DND-41 (cell line): ENCODE results near the gene SEMA5B.

Source experiments
- ATAC-seq: fragments of 200-7000 bp; cut with Tn5 transposase; 3 replicates; pipeline ENCODE4 v1.9.1; 2021; ENCODE audit warnings: low read depth; ENCODE audit not compliant: insufficient read depth
- DNase-seq: peaks from one replicate; pipeline ENCODE4 v3.0.0-alpha.2; 2020
- H2AFZ ChIP-seq: 2 replicates; pipeline ENCODE4 v1.6.0; 2012; ENCODE audit warnings: low read depth, low read length
- H3K27ac ChIP-seq: 2 replicates; pipeline ENCODE4 v1.5.1; 2012; ENCODE audit warnings: low read length, inconsistent platforms
- H3K27me3 ChIP-seq: fragments of 200-600 bp; sonication (generic); 2 replicates; pipeline ENCODE4 v1.6.0; 2012; ENCODE audit warnings: low read length, mild to moderate bottlenecking, inconsistent platforms; ENCODE audit not compliant: insufficient read depth, poor library complexity
- H3K36me3 ChIP-seq: 2 replicates; pipeline ENCODE4 v1.5.1; 2012; ENCODE audit warnings: low read length, inconsistent platforms; ENCODE audit not compliant: insufficient read depth
- H3K4me1 ChIP-seq: 2 replicates; pipeline ENCODE4 v1.5.1; 2012; ENCODE audit warnings: mild to moderate bottlenecking, low read length; ENCODE audit not compliant: insufficient read depth
- H3K4me2 ChIP-seq: 2 replicates; pipeline ENCODE4 v1.6.0; 2012; ENCODE audit warnings: mild to moderate bottlenecking, moderate library complexity, low read length, inconsistent platforms; ENCODE audit not compliant: insufficient read depth
- H3K4me3 ChIP-seq, 2 experiments: fragments of 200-600 bp in 1 of 2; shearing (Covaris generic) in 1 of 2; 2 replicates each; pipeline ENCODE4 v1.5.1; 2012 to 2016; ENCODE audit warnings: inconsistent platforms in 2 of 2, low read length in 2 of 2, mild to moderate bottlenecking in 2 of 2, low read depth in 1 of 2, moderate library complexity in 1 of 2
- H3K79me2 ChIP-seq: 2 replicates; pipeline ENCODE4 v1.6.0; 2012; ENCODE audit warnings: low read length, inconsistent platforms; ENCODE audit not compliant: insufficient read depth
- H3K9ac ChIP-seq: 2 replicates; pipeline ENCODE4 v1.6.0; 2012; ENCODE audit warnings: low read depth, mild to moderate bottlenecking, inconsistent platforms, low read length, moderate library complexity
- H3K9me3 ChIP-seq: 2 replicates; pipeline ENCODE4 v1.5.1; 2012; ENCODE audit warnings: low read length, moderate library complexity, mild to moderate bottlenecking, inconsistent platforms; ENCODE audit not compliant: insufficient read depth, severe bottlenecking
- H4K20me1 ChIP-seq: 2 replicates; pipeline ENCODE4 v1.6.0; 2012; ENCODE audit warnings: low read length; ENCODE audit not compliant: insufficient read depth
- EZH2 ChIP-seq: IDR thresholded peaks from 3 replicates; pipeline ENCODE4 v1.6.1; 2012; ENCODE audit warnings: borderline replicate concordance, low read depth, mild to moderate bottlenecking, moderate library complexity, low read length, inconsistent platforms; ENCODE audit not compliant: severe bottlenecking
- TF ChIP-seq, protein P1 (sequence below): IDR thresholded peaks from 2 replicates; pipeline ENCODE4 v1.5.1; 2012; ENCODE audit warnings: borderline replicate concordance, low read length, moderate library complexity, mild to moderate bottlenecking; ENCODE audit not compliant: poor library complexity, severe bottlenecking; ENCODE audit errors: extremely low read depth

Gene SEMA5B

DNA sequence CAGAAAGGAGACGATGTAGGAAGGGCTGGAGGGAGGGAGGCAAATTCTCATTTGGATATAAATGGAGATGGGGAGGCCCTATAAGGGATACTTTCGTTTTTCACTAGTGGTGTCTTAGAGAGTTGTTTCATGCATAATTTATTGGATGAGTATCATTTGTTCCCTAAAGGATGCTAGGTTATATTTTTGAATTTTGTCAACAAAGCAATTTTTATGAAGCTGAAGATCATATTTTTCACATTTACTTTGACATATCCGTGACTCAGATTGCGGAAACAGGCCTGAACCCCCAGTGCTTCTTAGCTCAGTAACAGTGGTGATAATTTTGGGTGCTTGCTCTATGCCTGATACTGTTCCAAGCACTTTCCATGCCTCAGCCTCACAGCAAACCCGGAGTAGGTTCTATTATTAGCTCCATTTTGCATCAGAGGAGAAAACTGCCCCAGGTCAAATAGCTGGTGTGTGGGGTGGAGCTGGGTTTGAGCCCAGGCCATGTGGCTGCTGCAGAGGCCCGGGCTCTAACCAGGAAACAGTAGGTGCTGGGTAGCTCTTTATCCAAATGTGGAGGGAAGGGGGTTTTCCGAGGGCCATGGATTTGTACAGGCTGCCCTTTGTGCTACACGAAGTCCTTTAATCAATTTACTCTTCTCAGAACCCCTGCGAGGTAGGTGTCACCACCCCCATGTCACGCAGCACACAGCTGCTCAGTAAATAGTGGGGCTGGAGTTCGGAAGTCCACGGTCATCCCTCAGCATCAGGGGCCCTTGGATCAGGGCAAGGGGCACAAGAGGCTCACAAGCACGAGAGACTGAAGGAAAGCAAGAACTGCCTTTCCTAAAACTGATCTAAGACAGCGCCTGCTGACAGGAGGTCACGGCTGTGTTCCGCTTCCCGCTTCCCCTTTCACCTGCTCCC lies 133.6 kb downstream of the SEMA5B start:
- ATAC-seq (no peak), DNase-seq (no peak)
- no peaks in the 10 kb centered on the region for H3K27me3 ChIP-seq
- no peaks in the 10 kb centered on the region for H3K36me3 ChIP-seq
- TF ChIP-seq, protein P1, sequence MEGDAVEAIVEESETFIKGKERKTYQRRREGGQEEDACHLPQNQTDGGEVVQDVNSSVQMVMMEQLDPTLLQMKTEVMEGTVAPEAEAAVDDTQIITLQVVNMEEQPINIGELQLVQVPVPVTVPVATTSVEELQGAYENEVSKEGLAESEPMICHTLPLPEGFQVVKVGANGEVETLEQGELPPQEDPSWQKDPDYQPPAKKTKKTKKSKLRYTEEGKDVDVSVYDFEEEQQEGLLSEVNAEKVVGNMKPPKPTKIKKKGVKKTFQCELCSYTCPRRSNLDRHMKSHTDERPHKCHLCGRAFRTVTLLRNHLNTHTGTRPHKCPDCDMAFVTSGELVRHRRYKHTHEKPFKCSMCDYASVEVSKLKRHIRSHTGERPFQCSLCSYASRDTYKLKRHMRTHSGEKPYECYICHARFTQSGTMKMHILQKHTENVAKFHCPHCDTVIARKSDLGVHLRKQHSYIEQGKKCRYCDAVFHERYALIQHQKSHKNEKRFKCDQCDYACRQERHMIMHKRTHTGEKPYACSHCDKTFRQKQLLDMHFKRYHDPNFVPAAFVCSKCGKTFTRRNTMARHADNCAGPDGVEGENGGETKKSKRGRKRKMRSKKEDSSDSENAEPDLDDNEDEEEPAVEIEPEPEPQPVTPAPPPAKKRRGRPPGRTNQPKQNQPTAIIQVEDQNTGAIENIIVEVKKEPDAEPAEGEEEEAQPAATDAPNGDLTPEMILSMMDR = no peak
- TF ChIP-seq EZH2 = no peak
- no peak overlapping the region for H3K27ac ChIP-seq
- peaks cover 14% of the 10 kb centered on the region for H3K4me1 ChIP-seq
- no peaks in the 10 kb centered on the region for H4K20me1 ChIP-seq
- H3K4me2 ChIP-seq = no peak overlapping the region
- H2AFZ ChIP-seq = no peak overlapping the region
- H3K9ac ChIP-seq = no peak overlapping the region
- no peak overlapping the region for H3K4me3 ChIP-seq
- no peaks in the 10 kb centered on the region for H3K9me3 ChIP-seq
- no peaks in the 10 kb centered on the region for H3K79me2 ChIP-seq

DNA sequence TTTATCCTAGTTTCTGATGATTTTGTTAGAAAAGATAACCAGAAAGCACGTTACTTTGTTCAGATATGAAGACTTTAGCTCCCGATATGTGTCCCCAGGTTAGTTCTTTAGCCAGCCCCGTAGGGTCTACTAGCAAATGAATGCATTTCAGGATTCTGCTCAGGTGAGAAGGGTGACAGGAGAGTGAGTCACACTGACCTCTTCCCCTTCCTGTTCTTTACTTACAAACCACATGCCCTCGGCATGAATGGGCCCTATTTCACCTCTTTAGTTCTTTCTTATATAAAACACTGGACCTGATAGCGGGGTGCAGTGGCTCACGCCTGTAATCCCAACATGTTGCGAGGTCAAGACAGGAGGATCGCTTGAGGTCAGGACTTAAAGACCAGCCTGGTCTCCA lies 134.3 kb downstream of the SEMA5B start:
- Histone ChIP-seq H3K9me3 (no peaks in the 10 kb centered on the region), H3K9ac (no peak overlapping the region), H3K36me3 (no peaks in the 10 kb centered on the region), H2AFZ (no peak overlapping the region), H3K4me1 (peaks cover 14% of the 10 kb centered on the region), H3K79me2 (no peaks in the 10 kb centered on the region), H3K4me2 (no peak overlapping the region), H4K20me1 (no peaks in the 10 kb centered on the region), H3K4me3 (no peak overlapping the region), H3K27me3 (no peaks in the 10 kb centered on the region), H3K27ac (no peak overlapping the region)
- TF ChIP-seq, protein P1 = no peak
- TF ChIP-seq EZH2 = no peak
- DNase-seq (no peak), ATAC-seq (no peak)

DNA sequence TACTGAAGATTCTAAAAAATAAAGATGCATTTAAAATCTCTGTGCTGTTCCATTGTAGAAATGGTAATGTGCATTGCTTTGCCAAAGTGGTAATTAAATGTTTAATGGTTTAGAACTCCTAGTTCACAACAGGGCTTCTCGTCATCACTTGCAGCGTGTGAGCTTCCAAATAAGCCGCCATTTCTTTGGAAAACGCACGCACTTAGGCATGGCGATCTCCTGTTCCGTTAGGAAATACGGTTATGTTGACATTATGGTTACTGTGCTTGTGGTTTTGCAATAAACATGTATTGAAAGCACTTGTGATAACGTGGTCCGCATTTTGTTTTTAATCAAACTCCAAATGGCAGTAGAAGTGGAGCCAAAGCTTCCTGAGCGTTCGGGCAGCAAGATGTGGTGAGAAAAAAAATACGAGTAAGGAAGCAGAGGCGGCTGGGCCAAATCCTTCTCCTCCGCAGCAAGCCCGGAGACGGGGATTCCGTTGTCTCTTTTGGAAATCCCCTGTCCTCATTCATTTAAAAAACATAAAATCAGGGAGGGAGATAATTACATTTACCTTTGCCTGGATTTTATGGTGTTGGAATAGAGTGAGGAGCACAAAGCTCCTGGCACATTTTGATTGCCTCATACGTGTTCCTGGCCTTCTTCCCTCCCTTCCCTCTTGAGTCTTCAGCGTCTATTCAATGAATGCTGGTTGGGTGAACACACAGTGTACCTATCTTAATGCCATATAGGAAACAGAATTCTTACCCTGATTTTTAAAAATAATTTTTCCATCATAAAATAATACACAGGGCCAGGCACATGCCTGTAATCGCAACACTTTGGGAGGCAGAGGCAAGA lies 135.2 kb downstream of the SEMA5B start:
- Histone ChIP-seq H3K9me3 (no peaks in the 10 kb centered on the region), H3K9ac (no peak overlapping the region), H3K4me3 (no peak overlapping the region), H3K27ac (no peak overlapping the region), H3K4me1 (peaks cover 14% of the 10 kb centered on the region), H2AFZ (no peak overlapping the region), H3K36me3 (no peaks in the 10 kb centered on the region), H3K27me3 (no peaks in the 10 kb centered on the region), H3K4me2 (no peak overlapping the region), H4K20me1 (no peaks in the 10 kb centered on the region), H3K79me2 (no peaks in the 10 kb centered on the region)
- no peak for TF ChIP-seq EZH2
- TF ChIP-seq, protein P1 = no peak
- no peak for DNase-seq
- ATAC-seq = no peak
